HG02678 (cell line): ENCODE measurements around the gene PDE11A.
A peak's percentile ranks its signal among the peaks of the same experiment; 100 is the strongest.

ENCODE experiments used
- ATAC-seq: cut with Tn5 transposase; IDR thresholded peaks from one replicate; pipeline ENCODE4 v1.9.1; 2021; ENCODE audit warnings: mild to moderate bottlenecking, moderate library complexity; ENCODE audit not compliant: unreplicated experiment

The PDE11A gene

GRCh38 chr2:177675350-177675821 lies 397.2 kb downstream of the PDE11A start:
- ATAC-seq: no peak

GRCh38 chr2:177673602-177674595 lies 398.7 kb downstream of the PDE11A start:
- ATAC-seq: no peak

- no peak for ATAC-seq
Measured at GRCh38 chr2:177671662-177672061, 400.9 kb downstream of the PDE11A start.

- ATAC-seq: peak; percentile 58
Measured at GRCh38 chr2:177670791-177671535, 401.6 kb downstream of the PDE11A start.

- no peak for ATAC-seq
Measured at GRCh38 chr2:177669625-177670330, 402.8 kb downstream of the PDE11A start.

- no peak for ATAC-seq
Measured at GRCh38 chr2:177669201-177669600, 403.4 kb downstream of the PDE11A start.

- no peak for ATAC-seq
Measured at GRCh38 chr2:177668617-177669016, 404.0 kb downstream of the PDE11A start.

GRCh38 chr2:177667626-177668025 lies 405.0 kb downstream of the PDE11A start:
- ATAC-seq: no peak

- no peak for ATAC-seq
Measured at GRCh38 chr2:177666408-177666807, 406.2 kb downstream of the PDE11A start.

GRCh38 chr2:177665948-177666347 lies 406.6 kb downstream of the PDE11A start:
- no peak for ATAC-seq

GRCh38 chr2:177665328-177665727 lies 407.2 kb downstream of the PDE11A start:
- no peak for ATAC-seq

GRCh38 chr2:177662895-177663294 lies 409.7 kb downstream of the PDE11A start:
- no peak for ATAC-seq

- no peak for ATAC-seq
Measured at GRCh38 chr2:177660742-177661141, 411.8 kb downstream of the PDE11A start.

- no peak for ATAC-seq
Measured at GRCh38 chr2:177658309-177658708, 414.3 kb downstream of the PDE11A start.

GRCh38 chr2:177651833-177652232 lies 420.7 kb downstream of the PDE11A start:
- no peak for ATAC-seq

- ATAC-seq: no peak
Measured at GRCh38 chr2:177649568-177650518, 422.7 kb downstream of the PDE11A start.

- no peak for ATAC-seq
Measured at GRCh38 chr2:177646791-177647190, 425.8 kb downstream of the PDE11A start.

- ATAC-seq: no peak
Measured at GRCh38 chr2:177646241-177646640, 426.3 kb downstream of the PDE11A start.

- no peak for ATAC-seq
Measured at GRCh38 chr2:177641331-177641730, 431.2 kb downstream of the PDE11A start.

GRCh38 chr2:177640423-177640822 lies 432.2 kb downstream of the PDE11A start:
- no peak for ATAC-seq
